Superior temporal gyrus (tissue), 1 donor: ENCODE data around the gene HIRA.
"Not testable (repeated sequence)": the region's sequence is repeated elsewhere in the genome, so short reads cannot be mapped to it uniquely, and the experiment has no call there.

Experiments
- DNase-seq: peaks from one replicate; pipeline ENCODE4 v3.0.0-alpha.2; 2016; ENCODE audit errors: extremely low spot score

HIRA gene

DNA sequence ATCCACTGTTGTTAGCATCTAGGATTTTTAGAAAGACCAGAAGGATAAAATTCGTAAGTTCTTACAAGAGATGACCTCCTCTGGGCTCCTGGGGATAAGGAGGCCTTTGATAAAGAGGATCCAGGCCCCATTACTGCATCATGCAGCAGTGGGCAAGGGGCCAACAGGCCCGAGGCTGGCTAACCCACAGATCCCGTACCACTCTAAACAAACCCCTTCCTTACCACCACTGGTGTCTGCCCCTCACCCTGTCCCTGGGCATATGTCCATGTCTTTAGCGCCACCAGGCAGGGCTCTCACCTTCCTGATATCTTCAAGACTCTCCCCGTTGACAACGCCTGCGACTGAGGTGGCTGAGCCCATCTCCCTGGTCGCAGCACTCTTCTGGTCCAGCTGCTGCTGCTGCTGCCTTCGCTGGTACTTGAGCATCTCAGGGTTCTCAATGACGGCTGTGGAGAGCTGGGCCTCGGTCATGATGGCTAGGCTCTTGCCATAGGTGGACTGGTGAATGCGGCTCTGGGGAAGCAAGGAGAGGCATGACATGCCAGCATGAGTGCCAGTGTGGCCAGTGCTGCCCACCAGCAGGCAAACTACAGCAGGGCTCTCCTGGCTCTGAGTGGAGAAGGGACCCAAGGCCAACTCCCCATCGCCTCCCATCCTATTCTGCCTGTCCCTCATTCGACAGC is 46.2 kb downstream of the HIRA start:
- DNase-seq: no peak

DNA sequence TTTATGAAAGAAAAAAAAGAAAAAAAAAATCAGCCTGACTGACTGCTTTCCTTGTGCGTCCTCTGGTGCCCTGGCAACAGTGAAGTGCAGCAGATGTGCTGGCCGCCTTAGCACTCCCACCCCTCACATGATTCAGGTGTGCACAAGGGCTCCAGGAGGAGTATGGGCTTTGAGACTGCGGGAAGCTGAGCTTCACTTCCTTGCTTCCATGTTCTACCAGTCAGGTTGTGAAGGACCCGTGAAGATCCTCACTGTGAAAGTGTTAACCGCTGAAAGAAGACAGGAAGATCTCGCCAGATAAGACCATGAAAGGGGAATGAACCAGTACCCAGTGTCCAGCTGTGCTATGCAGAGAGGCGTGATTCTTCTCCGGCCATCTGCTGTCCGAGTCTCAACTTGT is 48.2 kb downstream of the HIRA start:
- DNase-seq: no peak

DNA sequence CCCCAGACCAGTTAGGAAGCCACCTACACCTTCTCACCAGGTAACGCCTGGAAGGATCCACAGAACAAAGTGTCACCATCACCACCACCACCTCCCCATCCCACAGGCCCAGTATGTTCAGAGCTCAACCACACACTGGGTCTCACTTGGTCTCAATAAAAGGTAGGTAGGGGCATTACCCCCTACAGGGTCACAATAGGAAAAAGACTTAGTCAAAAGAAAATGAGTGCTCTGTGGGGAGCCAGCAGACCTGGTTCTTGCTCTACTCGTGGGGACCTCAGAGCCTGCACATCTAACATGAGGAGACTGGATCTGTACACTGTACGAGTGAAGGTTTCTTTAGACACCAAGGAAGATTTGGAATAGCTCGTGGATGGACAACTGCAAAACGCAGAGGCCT is 49.3 kb downstream of the HIRA start:
- DNase-seq: no peak

DNA sequence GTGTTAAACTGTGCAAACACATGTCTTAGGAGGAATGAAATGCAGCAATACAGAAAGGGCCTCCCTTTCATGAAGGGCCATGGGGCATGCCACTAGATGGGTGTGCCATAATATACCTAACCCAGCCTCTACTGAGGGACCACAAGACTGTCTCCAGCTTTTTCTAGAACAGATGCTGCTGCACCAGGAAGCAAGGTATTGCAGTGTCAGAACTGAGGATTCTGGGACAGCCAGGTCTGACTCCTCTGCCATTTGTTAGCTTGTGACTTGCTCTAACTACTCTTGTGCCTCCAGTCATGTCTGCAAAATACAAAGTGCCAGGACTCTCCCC is 53.2 kb downstream of the HIRA start:
- no peak for DNase-seq

DNA sequence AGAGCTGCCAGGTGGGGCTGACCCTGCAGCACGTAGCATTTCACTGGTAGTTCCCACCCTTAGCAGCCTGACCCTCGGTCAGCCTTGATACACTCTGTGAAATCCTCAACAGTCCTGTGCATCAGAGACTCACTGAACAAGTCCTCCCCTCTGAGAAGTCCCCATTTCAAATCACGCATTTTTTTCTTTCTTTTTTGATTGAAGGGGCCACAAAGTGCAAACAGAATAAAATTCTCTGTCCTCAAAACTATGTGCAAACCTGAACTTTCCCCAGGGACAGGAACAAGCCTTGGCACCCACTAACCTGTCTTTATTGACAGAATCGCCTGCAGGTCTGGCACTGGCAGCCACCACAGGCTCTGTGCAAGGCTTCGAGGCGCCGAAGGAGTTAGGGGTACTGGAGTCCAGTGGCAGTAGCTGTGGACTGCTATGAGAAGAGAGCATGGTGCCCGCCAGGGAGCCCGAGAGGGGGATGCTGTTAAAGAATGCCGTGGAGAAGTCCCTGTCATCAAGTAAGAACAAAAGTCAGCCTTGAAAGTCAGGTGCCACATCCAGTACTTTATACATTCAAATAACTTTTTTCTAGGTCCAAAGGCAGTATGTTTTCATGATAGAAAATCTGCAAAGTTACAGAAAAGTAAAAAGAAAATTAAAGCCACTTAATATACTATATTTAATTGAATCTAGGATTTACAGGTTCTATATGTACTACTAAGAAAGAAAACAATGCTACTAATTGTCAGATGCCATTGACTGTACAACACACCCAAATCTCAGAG is 53.8 kb downstream of the HIRA start:
- no peak for DNase-seq

DNA sequence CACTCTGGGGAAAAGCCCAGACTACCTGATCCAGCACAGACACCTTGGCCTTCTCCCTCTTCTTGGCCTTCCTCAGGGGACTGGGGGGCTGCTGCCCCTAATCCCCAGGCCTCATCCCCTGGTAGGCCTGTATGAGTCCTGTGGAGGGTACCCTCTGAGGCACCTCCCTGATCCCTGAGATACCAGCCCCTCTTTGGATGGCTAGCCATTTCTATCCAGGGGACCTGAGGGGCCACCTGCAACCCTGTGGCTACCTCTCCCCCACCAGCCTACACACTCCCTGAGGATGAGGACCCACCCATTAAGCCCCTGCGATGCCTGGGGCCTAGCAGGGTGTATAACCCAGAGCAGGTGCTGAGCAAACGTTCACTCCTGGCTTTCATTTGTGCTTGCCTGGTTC is 54.6 kb downstream of the HIRA start:
- DNase-seq: no peak

DNA sequence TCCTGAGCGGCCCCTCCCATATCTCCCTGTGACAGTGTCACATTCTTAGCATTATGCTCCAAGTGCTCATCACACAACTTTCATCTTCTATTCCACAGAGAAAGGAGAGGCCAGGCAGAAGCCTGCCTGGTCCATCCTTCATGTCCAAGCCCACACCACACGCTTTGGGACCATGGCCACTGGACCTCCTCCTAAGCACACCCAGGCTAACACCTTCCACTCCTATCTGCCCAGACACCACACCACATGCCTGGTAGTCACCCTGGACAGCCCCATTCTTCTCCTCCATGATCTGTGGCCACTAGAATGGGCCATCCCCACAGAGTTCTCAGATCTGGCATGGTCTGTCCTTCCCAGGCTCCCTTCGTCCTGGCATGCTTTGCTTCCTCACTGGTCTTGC is 55.3 kb downstream of the HIRA start:
- no peak for DNase-seq

DNA sequence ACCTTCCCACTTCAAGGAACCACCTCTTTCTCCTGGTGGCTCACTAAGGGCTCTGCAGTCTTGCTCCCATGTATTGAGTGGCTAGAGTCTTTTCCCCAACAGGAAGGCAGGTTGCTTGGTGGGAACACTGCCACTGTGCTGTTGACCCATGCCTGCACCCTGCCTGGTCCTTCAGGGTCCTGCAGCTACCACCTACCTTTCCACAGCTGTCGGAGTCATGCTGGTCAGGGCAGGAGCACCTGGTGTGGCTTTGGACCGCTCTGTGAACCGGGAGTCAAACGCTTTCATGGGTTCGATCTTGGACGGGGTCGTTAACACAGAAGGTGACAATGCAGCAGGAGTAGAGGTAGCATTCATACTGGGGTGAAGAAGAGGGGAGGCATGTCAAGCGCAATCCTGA is 56.1 kb downstream of the HIRA start:
- no peak for DNase-seq

DNA sequence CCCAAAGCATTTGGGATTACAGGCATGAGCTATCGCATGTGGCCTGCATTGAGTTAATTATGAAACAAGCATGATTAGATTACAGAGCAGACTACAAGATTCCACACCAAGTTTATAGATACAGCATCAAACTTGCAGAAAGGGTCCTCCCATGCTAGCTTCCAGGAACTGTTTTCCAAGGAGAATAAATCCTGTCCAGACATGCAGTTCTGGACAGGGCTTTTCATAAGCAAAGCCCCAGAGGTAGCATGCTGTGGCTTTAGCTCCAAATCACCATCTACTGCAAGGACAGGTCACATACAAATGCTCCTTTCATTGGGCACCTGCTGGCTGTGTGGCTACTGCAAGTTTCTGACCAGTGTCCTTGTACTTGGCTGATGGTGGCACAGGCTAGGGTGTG is 57.1 kb downstream of the HIRA start:
- no peak for DNase-seq

DNA sequence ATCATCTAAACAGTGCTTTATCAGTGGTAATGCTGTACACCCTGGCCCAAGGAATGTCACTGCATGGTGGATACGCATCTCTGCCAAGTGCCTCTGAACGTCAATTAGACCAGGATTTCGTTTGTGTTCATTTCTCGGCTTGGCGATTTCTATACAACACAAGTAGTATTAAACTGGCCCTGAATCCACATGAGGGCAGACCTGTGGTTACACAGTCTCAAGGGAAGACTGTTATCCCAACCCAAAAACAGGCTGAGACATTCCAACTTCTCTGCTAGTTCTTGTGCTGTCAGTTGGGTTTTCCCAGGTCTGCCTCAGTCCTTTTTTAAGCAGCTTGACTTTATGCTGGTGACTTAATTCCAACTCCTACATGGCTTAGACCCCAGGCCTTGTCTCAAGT is 58.1 kb downstream of the HIRA start:
- no peak for DNase-seq

DNA sequence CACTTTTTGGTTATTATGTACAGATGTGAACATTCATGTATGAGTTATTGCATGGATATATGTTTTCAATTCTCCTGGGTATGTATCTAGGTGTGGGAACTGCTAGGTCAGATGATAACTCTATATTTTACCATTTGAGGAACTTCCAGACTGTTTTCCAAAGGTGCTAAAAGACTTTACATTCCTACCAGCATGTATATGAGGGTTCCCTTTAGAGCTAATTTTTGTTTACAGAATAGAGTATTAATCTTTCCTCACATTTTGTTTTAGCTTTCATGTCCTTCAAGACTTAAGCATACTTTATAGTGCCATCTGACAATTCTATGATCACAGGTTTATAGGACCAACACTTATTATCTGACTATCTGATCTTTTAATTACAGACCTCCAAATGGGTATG is 59.6 kb downstream of the HIRA start:
- DNase-seq: no peak

DNA sequence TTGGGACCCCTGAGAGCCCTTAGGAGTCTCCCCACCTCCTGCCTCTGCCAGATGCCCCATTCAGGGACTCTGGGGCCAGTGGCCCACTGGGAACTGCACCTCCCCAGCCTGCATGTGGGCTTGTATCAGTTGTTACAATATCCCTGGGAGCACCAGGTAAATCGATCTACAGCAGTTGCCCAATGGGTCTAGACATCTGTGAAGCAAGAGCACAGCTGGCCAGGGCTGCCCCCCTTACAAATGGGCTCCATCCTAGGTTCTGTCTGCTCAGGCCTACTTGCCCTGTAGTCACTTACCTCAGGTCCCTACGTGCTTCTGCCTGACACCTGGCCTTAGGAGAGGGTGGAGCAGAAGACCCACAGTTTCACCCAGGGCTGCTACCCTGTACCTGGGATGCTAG is 62.7 kb downstream of the HIRA start:
- DNase-seq: no peak

DNA sequence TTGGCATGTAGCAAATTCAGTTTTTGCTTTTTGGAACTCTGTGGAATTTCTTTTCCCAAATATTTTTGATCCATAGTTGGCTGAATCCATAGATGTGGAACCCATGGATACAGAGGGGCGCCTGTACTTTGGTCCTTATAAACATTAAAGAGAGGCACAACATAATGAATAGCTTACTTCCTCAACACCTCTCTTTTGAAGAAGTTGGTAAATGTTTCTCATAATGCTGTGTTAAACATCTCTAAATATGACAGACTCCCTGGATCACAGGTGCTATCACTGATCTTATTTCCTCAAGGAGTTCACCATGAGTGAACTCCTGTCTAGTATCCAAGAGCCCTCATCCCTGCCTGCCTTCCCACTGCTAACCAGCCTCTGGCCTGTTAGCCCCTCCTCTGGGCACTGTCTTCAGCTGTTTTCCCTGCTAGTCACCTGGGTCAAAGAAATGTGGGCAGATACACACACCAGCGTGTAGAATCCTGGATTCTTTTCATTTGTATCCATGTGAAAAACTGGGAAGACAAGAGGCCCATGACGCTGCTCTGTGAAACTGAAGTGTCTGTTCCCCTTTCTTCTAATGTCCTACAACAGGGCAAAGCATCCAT is 63.7 kb downstream of the HIRA start:
- DNase-seq: no peak

DNA sequence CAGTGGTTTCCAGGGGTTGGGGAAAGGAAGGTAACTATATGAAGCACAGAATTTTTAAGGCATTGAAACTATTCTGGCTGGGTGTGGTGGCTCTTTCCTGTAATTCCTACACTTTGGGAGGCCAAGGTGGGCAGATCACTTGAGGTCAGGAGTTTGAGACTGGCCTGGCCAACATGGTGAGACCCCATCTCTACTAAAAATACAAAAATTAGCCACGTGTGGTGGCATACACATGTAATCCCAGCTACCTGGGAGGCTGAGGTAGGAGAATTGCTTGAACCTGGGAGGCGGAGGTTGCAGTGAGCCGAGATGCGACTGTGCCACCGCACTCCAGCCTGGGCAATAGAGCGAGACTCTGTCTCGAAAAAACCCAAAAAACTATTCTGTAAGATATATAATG is 68.0 kb downstream of the HIRA start:
- DNase-seq: not testable (repeated sequence)

DNA sequence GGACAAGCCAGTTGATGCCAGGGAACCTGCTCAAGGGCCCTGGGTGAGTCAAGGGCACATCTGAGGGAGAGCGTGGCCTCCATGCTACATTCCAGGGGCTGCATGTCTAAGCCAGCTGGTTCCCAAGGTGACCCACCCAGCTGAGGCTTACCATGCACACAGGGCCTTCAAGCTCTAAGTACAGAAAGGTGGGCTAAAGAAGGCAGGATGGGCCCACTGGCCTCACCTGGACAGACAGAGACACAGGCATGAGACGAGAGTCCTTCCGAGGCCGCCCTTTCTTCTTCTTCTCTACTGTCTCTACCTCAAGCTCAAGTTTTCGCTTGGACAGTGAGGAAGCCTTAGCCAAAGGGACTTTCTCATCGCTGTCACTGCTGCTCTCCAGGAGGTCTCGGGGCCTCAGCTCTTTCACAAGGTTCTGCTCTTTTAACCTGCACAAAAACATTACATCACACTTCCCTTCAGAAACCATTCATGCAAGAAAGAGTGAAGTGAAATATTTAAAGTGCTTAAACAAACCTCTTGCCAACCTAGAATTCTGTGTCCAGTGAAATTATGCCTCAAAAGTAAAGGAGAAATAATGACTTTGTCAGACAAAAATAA is 69.9 kb downstream of the HIRA start:
- DNase-seq: no peak

DNA sequence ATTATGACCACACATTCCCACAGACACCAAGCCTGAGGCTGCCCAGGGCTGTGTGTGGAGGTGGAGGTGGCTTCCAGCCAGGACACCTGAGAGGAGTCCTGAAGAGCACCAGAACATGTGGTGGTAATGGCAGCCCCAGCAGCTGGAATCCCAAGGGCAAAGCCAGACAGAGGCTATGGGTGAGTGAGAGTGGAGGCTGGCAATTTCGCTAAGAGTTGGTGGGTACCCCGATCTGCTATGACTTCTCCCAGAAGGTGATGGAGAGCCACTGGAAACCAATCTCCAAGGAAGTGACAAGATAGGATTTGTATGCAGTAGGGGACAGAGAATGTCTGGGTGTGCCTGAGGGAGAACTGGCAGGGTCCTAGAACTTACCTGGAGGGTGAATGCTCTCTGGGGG is 70.7 kb downstream of the HIRA start:
- no peak for DNase-seq

DNA sequence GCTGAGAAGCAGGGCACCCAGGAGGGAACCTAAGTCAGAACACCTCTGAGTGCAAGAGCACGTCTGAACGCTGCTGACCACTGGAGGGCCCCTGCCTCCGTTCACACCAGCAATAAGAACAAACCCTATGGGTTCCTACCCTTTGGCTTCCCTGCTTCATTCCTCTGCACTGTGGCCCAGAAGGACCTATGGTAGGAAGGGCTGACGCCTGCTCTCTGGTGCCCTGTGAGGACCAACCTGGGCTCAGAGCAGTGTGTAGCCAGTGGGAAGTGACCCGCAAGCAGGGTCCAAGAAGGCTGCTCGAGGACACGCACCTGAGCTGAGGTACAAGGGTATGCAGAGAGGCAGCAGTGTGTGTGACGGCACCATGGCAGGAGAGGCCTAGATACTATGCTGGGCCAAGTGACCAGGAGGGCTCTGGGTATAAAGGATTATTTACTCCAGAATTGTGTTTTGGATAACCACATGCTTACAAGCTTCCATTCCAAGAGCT is 71.2 kb downstream of the HIRA start:
- no peak for DNase-seq

DNA sequence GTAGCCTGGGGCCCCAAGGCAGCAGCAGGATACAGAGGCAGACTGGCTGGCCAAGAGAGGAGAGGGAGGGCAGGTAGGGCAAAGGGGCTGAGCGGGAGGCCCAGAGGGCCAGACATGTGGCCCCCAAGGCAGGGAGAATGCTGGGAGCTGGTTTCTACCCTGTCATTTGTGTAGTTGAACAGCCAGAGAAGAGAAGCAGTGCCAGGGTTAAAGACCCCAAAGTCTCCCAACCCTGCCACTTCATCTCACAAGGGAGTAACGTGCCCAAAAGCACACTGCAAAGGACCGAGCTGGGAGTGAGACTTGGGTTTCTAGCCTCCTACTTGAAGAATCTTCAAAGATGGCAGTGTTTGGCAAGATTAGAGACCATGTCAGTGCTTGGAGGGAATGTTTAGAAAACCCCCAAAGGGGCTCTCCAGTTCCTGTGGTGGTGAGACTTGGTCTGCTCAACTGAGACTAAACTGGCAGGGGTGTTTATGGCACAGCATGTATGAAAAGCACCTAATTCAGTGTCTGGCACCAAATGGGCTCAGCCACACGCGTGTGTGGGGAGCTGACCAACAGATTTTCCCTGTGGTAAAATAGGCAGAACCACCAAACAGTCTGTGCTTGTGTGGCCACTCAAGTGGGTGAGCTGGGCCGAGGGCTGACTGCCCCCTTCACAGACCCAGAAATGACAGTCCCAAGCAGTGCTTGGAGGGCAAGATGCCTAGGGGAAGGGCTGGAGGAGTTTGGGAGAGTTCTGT is 71.8 kb downstream of the HIRA start:
- no peak for DNase-seq

DNA sequence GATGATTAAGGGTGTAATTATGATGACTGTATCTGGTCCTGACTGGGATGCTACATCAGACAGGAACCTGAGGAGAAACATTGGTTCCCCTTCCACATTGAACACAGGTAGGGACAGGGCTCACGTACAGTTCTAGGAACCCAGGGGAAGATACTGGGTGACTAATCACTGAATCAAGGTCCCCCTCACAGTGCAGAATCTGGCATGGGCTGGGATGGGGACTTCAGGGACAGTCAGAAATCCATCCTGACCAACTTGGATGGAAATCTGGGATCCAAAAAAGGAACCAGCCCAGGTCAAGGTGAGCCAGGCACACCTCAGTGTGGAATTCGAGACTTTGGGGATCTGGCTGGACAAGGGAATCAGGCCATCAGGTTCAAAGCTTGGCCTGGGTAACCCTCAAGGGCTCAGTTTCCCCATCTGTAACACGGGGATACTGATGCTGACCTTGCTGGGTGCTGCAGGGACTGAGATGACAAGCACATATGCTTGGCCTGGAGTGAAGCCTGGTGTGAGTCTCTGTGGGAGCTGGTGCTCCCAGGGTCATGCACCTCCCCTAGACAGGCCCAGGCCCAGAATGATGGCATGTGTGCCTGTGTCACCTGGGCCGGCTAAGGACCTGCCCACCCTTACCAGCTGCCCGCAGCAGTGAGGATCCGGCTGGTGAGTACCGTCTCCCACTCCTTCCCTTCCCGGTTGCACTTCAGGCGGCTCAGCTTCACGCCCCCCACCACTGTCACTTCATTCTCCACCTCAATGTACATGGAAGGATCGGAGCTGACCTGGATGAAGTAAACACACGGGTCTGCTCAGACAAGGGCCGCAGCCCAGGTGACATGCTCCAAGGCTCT is 72.6 kb downstream of the HIRA start:
- no peak for DNase-seq

DNA sequence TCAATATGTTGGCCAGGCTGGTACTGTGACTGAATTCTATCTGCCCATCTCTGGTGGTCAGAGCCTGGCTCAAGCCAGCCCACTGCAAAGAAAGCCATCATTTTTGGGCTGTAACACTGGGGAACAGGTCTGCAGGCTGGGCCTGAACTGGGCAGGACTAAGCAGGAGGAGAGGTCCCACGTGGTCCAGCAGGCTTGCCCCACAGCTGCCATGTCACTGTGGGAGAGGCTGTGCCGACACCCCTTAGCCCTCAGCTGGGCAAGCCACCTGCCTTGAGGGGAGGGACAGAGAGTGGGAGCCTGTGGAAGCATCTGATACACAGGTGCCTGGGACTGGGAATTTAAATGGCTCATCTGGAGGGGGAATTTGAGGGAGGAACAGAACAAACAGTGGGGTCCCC is 73.3 kb downstream of the HIRA start:
- no peak for DNase-seq
